K562 (cell line): ENCODE measurements around the gene POLR2L. TPM values are rescaled to one million over a fixed set of nuclear protein-coding genes. Genes with fewer than 3 reads are reported as not detected.

Experiments
- ELK3 ChIP-seq: fragments of 450-650 bp; formaldehyde crosslinking; IDR thresholded peaks from 2 replicates; pipeline ENCODE4 v1.4.0; 2020; ENCODE audit warnings: mild to moderate bottlenecking
- HDGF ChIP-seq: fragments of 450-650 bp; IDR thresholded peaks from 2 replicates; pipeline ENCODE4 v1.6.1; 2016
- KAT2B ChIP-seq: IDR thresholded peaks from one replicate; pipeline ENCODE4 v1.6.1; 2012; ENCODE audit warnings: low read depth, mild to moderate bottlenecking, control low read depth, inconsistent platforms, low read length, moderate library complexity
- MBD1 ChIP-seq: fragments of 250-450 bp; sonication (Bioruptor Pico); IDR thresholded peaks from 2 replicates; pipeline ENCODE4 v1.8.0; 2022; ENCODE audit warnings: inconsistent platforms
- NEUROD1 ChIP-seq: fragments of 150-350 bp; IDR thresholded peaks from 2 replicates; pipeline ENCODE4 v1.6.1; 2014; ENCODE audit warnings: borderline replicate concordance, low read length, low read depth; ENCODE audit not compliant: partially characterized antibody
- POLR2B ChIP-seq: fragments of 450-650 bp; IDR thresholded peaks from 2 replicates; pipeline ENCODE4 v1.6.1; 2018; ENCODE audit warnings: low read depth; ENCODE audit not compliant: partially characterized antibody
- RNF219 ChIP-seq: fragments of 250-450 bp; sonication (Bioruptor Pico); IDR thresholded peaks from 2 replicates; pipeline ENCODE4 v1.5.0; 2022; ENCODE audit warnings: mild to moderate bottlenecking
- SP1 ChIP-seq: sonication (generic); formaldehyde crosslinking; IDR thresholded peaks from 2 replicates; pipeline ENCODE4 v1.8.1; 2022; ENCODE audit warnings: mild to moderate bottlenecking, missing genetic modification reagents
- ZNF263 ChIP-seq: sonication (generic); formaldehyde crosslinking; IDR thresholded peaks from 2 replicates; pipeline ENCODE4 v1.8.0; 2022; ENCODE audit warnings: mild to moderate bottlenecking, missing genetic modification reagents, borderline replicate concordance
- ZNF3 ChIP-seq: fragments of 250-450 bp; sonication (Bioruptor Pico); IDR thresholded peaks from 2 replicates; pipeline ENCODE4 v1.5.0; 2021; ENCODE audit warnings: mild to moderate bottlenecking, moderate library complexity
- ZNF384 ChIP-seq: IDR thresholded peaks from 2 replicates; pipeline ENCODE4 v1.6.1; 2012; ENCODE audit warnings: low read depth, low read length, improper control_type of control experiment
- polyA plus RNA-seq, 8 experiments: library from polyadenylated mRNA; depleted of rRNA in 4 of 8; stranded (reverse) in 5 of 8; unstranded in 3 of 8; fragments of >200 nt; fragmentation: Nextera tagmentation in 2 of 8; fragmentation: Illumina TruSeq in 1 of 8; extraction: Ambion mirVana in 2 of 8; extraction: Trizol in 1 of 8; gene quantifications; 2 replicates each; pipeline versions ENCODE4 v1.2.1 to v1.2.3, GENCODE V29; 2011 to 2014; ENCODE audit warnings: inconsistent platforms in 1 of 8, missing spikeins in 1 of 8
- total RNA-seq, 7 experiments: library from RNA; depleted of rRNA in 6 of 7; stranded (reverse); fragments of >200 nt in 6 of 7; fragmentation: Illumina TruSeq in 2 of 7; extraction: Trizol in 2 of 7; gene quantifications; 2 replicates each; pipeline versions ENCODE4 v1.2.1 to v1.2.3, GENCODE V29; 2011 to 2021; ENCODE audit warnings: low replicate concordance in 1 of 7
- TF ChIP-seq, protein P1 (sequence below): fragments of 450-650 bp; formaldehyde crosslinking; IDR thresholded peaks from 2 replicates; pipeline ENCODE4 v1.4.0; 2020; ENCODE audit warnings: mild to moderate bottlenecking, moderate library complexity
- TF ChIP-seq, protein P2 (sequence below): sonication (generic); formaldehyde crosslinking; IDR thresholded peaks from 2 replicates; pipeline ENCODE4 v1.8.0; 2022; ENCODE audit warnings: mild to moderate bottlenecking, missing genetic modification reagents
- TF ChIP-seq, protein P3 (sequence below): fragments of 200-800 bp; sonication (Bioruptor generic); IDR thresholded peaks from 2 replicates; pipeline ENCODE4 v1.6.1; 2017; ENCODE audit warnings: missing genetic modification characterization, missing compliant biosample characterization

The POLR2L gene
- total and polyA plus RNA-seq, 9 of the 15 experiments (the other 6 are each of a cell fraction or from before 2014, with no cell fraction given), result 38.3 to 688 (median 108) TPM

GRCh38 chr11:809287-810039 lies 32.9 kb downstream of the POLR2L start, which contains the start of gene RPLP2 (continued):
- TF ChIP-seq HDGF, result no peak
- TF ChIP-seq KAT2B, result no peak
- TF ChIP-seq, protein P1, sequence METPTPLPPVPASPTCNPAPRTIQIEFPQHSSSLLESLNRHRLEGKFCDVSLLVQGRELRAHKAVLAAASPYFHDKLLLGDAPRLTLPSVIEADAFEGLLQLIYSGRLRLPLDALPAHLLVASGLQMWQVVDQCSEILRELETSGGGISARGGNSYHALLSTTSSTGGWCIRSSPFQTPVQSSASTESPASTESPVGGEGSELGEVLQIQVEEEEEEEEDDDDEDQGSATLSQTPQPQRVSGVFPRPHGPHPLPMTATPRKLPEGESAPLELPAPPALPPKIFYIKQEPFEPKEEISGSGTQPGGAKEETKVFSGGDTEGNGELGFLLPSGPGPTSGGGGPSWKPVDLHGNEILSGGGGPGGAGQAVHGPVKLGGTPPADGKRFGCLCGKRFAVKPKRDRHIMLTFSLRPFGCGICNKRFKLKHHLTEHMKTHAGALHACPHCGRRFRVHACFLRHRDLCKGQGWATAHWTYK (CRISPR knock-in tag), result peak; percentile 43; the same call in 1 of the 2 replicates
- TF ChIP-seq POLR2B, result peak; percentile 87
- TF ChIP-seq RNF219, result no peak
- peak; percentile 3; the same call in 1 of the 2 replicates for TF ChIP-seq ZNF384
- no peak for TF ChIP-seq MBD1
- TF ChIP-seq, protein P2, sequence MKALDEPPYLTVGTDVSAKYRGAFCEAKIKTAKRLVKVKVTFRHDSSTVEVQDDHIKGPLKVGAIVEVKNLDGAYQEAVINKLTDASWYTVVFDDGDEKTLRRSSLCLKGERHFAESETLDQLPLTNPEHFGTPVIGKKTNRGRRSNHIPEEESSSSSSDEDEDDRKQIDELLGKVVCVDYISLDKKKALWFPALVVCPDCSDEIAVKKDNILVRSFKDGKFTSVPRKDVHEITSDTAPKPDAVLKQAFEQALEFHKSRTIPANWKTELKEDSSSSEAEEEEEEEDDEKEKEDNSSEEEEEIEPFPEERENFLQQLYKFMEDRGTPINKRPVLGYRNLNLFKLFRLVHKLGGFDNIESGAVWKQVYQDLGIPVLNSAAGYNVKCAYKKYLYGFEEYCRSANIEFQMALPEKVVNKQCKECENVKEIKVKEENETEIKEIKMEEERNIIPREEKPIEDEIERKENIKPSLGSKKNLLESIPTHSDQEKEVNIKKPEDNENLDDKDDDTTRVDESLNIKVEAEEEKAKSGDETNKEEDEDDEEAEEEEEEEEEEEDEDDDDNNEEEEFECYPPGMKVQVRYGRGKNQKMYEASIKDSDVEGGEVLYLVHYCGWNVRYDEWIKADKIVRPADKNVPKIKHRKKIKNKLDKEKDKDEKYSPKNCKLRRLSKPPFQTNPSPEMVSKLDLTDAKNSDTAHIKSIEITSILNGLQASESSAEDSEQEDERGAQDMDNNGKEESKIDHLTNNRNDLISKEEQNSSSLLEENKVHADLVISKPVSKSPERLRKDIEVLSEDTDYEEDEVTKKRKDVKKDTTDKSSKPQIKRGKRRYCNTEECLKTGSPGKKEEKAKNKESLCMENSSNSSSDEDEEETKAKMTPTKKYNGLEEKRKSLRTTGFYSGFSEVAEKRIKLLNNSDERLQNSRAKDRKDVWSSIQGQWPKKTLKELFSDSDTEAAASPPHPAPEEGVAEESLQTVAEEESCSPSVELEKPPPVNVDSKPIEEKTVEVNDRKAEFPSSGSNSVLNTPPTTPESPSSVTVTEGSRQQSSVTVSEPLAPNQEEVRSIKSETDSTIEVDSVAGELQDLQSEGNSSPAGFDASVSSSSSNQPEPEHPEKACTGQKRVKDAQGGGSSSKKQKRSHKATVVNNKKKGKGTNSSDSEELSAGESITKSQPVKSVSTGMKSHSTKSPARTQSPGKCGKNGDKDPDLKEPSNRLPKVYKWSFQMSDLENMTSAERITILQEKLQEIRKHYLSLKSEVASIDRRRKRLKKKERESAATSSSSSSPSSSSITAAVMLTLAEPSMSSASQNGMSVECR, result peak; percentile 99
- no peak for TF ChIP-seq ZNF263
- no peak for TF ChIP-seq ZNF3 (CRISPR knock-in tag)
- peak; percentile 56 for TF ChIP-seq NEUROD1
- peak; percentile 94 for TF ChIP-seq SP1 (CRISPR knock-in tag)
- TF ChIP-seq ELK3 (CRISPR knock-in tag), result no peak
- TF ChIP-seq, protein P3, sequence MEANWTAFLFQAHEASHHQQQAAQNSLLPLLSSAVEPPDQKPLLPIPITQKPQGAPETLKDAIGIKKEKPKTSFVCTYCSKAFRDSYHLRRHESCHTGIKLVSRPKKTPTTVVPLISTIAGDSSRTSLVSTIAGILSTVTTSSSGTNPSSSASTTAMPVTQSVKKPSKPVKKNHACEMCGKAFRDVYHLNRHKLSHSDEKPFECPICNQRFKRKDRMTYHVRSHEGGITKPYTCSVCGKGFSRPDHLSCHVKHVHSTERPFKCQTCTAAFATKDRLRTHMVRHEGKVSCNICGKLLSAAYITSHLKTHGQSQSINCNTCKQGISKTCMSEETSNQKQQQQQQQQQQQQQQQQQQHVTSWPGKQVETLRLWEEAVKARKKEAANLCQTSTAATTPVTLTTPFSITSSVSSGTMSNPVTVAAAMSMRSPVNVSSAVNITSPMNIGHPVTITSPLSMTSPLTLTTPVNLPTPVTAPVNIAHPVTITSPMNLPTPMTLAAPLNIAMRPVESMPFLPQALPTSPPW, result peak; percentile 94
